ENCODE measurements around the gene UROC1. TPM values are rescaled to one million over a fixed set of nuclear protein-coding genes. Genes with fewer than 3 reads are reported as not detected.

The UROC1 gene
- total and polyA plus RNA-seq, 4 experiments from 2014 or later = not detected

GRCh38 chr3:126550488-126551051, 33.0 kb upstream of the UROC1 start:
- intact Hi-C loops (cut with micrococcal nuclease) = no loop called here
- H3K27ac Mint-ChIP-seq = no peak overlapping the region
- no peaks in the 10 kb centered on the region for H3K36me3 Mint-ChIP-seq
- H3K9me3 ChIP-seq (ENCODE audit: control insufficient read depth in 1 of 2, low read length in 2 of 2) = no peaks in the 10 kb centered on the region
- no peak overlapping the region for H3K4me3 Mint-ChIP-seq
- DNase-seq = no peak
- peaks cover 0 to 4% of the 10 kb centered on the region in 2 donors for H3K27me3 Mint-ChIP-seq
- no peaks in the 10 kb centered on the region for H3K4me1 Mint-ChIP-seq
- H3K27me3 ChIP-seq (ENCODE audit: insufficient read depth, low read length) = no peaks in the 10 kb centered on the region
- H3K27ac ChIP-seq (ENCODE audit: low read depth, low read length) = no peak overlapping the region
- ChIA-PET CTCF (ENCODE audit: partially characterized antibody) (interaction anchor here (0.8 kb wide), 1 partner anchor 28 kb away, joined by 3 read pairs; no protein-coding TSS in a partner anchor), POLR2A (ENCODE audit: partially characterized antibody) (no interaction called here)
- no peaks in the 10 kb centered on the region for H3K9me3 Mint-ChIP-seq
- no peaks in the 10 kb centered on the region for H3K36me3 ChIP-seq (ENCODE audit: insufficient read depth, low read length)
- H3K4me3 ChIP-seq (ENCODE audit: low read length in 2 of 2) = no peak overlapping the region
- no peaks in the 10 kb centered on the region for H3K4me1 ChIP-seq (ENCODE audit: insufficient read depth, low read length)

DNA sequence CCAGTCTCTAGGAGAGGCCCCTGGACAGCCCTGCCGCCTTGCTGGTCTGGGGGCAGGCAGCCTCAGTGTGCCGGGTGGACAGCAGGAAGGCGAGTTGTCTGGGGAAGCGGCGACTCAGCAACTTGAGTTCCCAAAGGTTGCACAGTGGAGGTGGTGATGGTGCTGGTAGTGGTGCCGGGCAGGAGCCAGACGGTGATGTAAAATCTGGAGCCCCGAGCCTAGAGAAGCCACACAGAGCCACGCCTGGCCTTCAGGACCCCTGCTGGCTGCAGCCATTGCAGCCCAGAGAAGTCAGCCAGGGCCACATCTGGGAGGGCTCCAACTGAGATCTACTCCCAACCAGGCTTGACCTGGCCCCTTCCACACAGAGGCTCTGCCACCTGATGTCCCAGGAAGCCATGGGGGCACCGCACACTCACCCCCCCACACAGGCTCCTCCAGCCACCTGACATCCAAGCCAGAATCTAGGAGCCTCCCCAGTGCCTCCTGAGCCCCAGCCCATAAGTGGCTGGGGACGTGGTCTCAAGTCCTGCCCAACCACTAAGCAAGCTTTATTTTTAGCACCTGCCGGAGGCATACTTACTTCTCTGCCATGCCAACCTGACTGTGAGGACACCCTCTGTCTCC, 32.4 kb upstream of the UROC1 start:
- POLR2A ChIA-PET (ENCODE audit: partially characterized antibody) = no interaction called here
- no peak overlapping the region for H3K4me3 ChIP-seq (ENCODE audit: low read length in 2 of 2)
- Mint-ChIP-seq H3K4me3 (no peak overlapping the region), H3K4me1 (no peaks in the 10 kb centered on the region), H3K27me3 (peaks cover 0 to 4% of the 10 kb centered on the region in 2 donors), H3K9me3 (no peaks in the 10 kb centered on the region), H3K27ac (no peak overlapping the region), H3K36me3 (no peaks in the 10 kb centered on the region)
- H3K27ac ChIP-seq (ENCODE audit: low read depth, low read length) = no peak overlapping the region
- intact Hi-C loops (cut with micrococcal nuclease) = no loop called here
- H3K4me1 ChIP-seq (ENCODE audit: insufficient read depth, low read length) = no peaks in the 10 kb centered on the region
- H3K36me3 ChIP-seq (ENCODE audit: insufficient read depth, low read length) = no peaks in the 10 kb centered on the region
- DNase-seq = no peak
- no peaks in the 10 kb centered on the region for H3K27me3 ChIP-seq (ENCODE audit: insufficient read depth, low read length)
- no peaks in the 10 kb centered on the region for H3K9me3 ChIP-seq (ENCODE audit: control insufficient read depth in 1 of 2, low read length in 2 of 2)
- CTCF ChIA-PET (ENCODE audit: partially characterized antibody) = interaction anchor here (0.8 kb wide), 1 partner anchor 27 kb away, joined by 3 read pairs; no protein-coding TSS in a partner anchor

- no peak for DNase-seq
- POLR2A ChIA-PET (ENCODE audit: partially characterized antibody) = no interaction called here
- Mint-ChIP-seq H3K4me1 (no peaks in the 10 kb centered on the region), H3K36me3 (no peaks in the 10 kb centered on the region), H3K9me3 (no peaks in the 10 kb centered on the region), H3K27me3 (peaks cover 0 to 4% of the 10 kb centered on the region in 2 donors), H3K27ac (no peak overlapping the region), H3K4me3 (no peak overlapping the region)
- CTCF ChIA-PET (ENCODE audit: partially characterized antibody) = no interaction called here
- intact Hi-C loops (cut with micrococcal nuclease) = no loop called here
- no peaks in the 10 kb centered on the region for H3K27me3 ChIP-seq (ENCODE audit: insufficient read depth, low read length)
- no peaks in the 10 kb centered on the region for H3K36me3 ChIP-seq (ENCODE audit: insufficient read depth, low read length)
- no peak overlapping the region for H3K27ac ChIP-seq (ENCODE audit: low read depth, low read length)
- no peaks in the 10 kb centered on the region for H3K9me3 ChIP-seq (ENCODE audit: control insufficient read depth in 1 of 2, low read length in 2 of 2)
- no peak overlapping the region for H3K4me3 ChIP-seq (ENCODE audit: low read length in 2 of 2)
- H3K4me1 ChIP-seq (ENCODE audit: insufficient read depth, low read length) = no peaks in the 10 kb centered on the region
These were observed 31.2 kb upstream of the UROC1 start for GRCh38 chr3:126548556-126549466.

- Mint-ChIP-seq H3K27ac (no peak overlapping the region), H3K4me3 (no peak overlapping the region), H3K4me1 (no peaks in the 10 kb centered on the region), H3K27me3 (peaks cover 0 to 4% of the 10 kb centered on the region in 2 donors), H3K36me3 (no peaks in the 10 kb centered on the region), H3K9me3 (no peaks in the 10 kb centered on the region)
- no peak overlapping the region for H3K27ac ChIP-seq (ENCODE audit: low read depth, low read length)
- DNase-seq = no peak
- no peaks in the 10 kb centered on the region for H3K27me3 ChIP-seq (ENCODE audit: insufficient read depth, low read length)
- H3K9me3 ChIP-seq (ENCODE audit: control insufficient read depth in 1 of 2, low read length in 2 of 2) = no peaks in the 10 kb centered on the region
- ChIA-PET POLR2A (ENCODE audit: partially characterized antibody) (no interaction called here), CTCF (ENCODE audit: partially characterized antibody) (no interaction called here)
- H3K4me3 ChIP-seq (ENCODE audit: low read length in 2 of 2) = no peak overlapping the region
- H3K4me1 ChIP-seq (ENCODE audit: insufficient read depth, low read length) = no peaks in the 10 kb centered on the region
- no peaks in the 10 kb centered on the region for H3K36me3 ChIP-seq (ENCODE audit: insufficient read depth, low read length)
- intact Hi-C loops (cut with micrococcal nuclease) = no loop called here
These were observed 30.1 kb upstream of the UROC1 start for GRCh38 chr3:126547721-126548120.

- no peaks in the 10 kb centered on the region for H3K36me3 ChIP-seq (ENCODE audit: insufficient read depth, low read length)
- H3K27me3 ChIP-seq (ENCODE audit: insufficient read depth, low read length) = no peaks in the 10 kb centered on the region
- no peaks in the 10 kb centered on the region for H3K4me1 Mint-ChIP-seq
- H3K27me3 Mint-ChIP-seq = peaks cover 0 to 4% of the 10 kb centered on the region in 2 donors
- ChIA-PET POLR2A (ENCODE audit: partially characterized antibody) (no interaction called here), CTCF (ENCODE audit: partially characterized antibody) (no interaction called here)
- H3K4me3 Mint-ChIP-seq = no peak overlapping the region
- no peak overlapping the region for H3K27ac ChIP-seq (ENCODE audit: low read depth, low read length)
- intact Hi-C loops (cut with micrococcal nuclease) = no loop called here
- H3K36me3 Mint-ChIP-seq = no peaks in the 10 kb centered on the region
- H3K4me1 ChIP-seq (ENCODE audit: insufficient read depth, low read length) = no peaks in the 10 kb centered on the region
- no peaks in the 10 kb centered on the region for H3K9me3 ChIP-seq (ENCODE audit: control insufficient read depth in 1 of 2, low read length in 2 of 2)
- H3K9me3 Mint-ChIP-seq = no peaks in the 10 kb centered on the region
- DNase-seq = no peak
- H3K27ac Mint-ChIP-seq = no peak overlapping the region
- no peak overlapping the region for H3K4me3 ChIP-seq (ENCODE audit: low read length in 2 of 2)
These were observed 29.1 kb upstream of the UROC1 start for GRCh38 chr3:126546549-126547239.

- CTCF ChIA-PET (ENCODE audit: partially characterized antibody) = no interaction called here
- intact Hi-C loops (cut with micrococcal nuclease) = no loop called here
- H3K27ac Mint-ChIP-seq = no peak overlapping the region
- H3K27me3 Mint-ChIP-seq = peaks cover 0 to 5% of the 10 kb centered on the region in 2 donors
- Histone ChIP-seq H3K4me3 (ENCODE audit: low read length in 2 of 2) (no peak overlapping the region), H3K9me3 (ENCODE audit: control insufficient read depth in 1 of 2, low read length in 2 of 2) (no peaks in the 10 kb centered on the region), H3K27ac (ENCODE audit: low read depth, low read length) (no peak overlapping the region), H3K27me3 (ENCODE audit: insufficient read depth, low read length) (no peaks in the 10 kb centered on the region), H3K4me1 (ENCODE audit: insufficient read depth, low read length) (no peaks in the 10 kb centered on the region), H3K36me3 (ENCODE audit: insufficient read depth, low read length) (no peaks in the 10 kb centered on the region)
- no peak for DNase-seq
- POLR2A ChIA-PET (ENCODE audit: partially characterized antibody) = no interaction called here
- no peaks in the 10 kb centered on the region for H3K4me1 Mint-ChIP-seq
- no peaks in the 10 kb centered on the region for H3K36me3 Mint-ChIP-seq
- H3K4me3 Mint-ChIP-seq = no peak overlapping the region
- no peaks in the 10 kb centered on the region for H3K9me3 Mint-ChIP-seq
These were observed 28.4 kb upstream of the UROC1 start for GRCh38 chr3:126546013-126546412.

DNA sequence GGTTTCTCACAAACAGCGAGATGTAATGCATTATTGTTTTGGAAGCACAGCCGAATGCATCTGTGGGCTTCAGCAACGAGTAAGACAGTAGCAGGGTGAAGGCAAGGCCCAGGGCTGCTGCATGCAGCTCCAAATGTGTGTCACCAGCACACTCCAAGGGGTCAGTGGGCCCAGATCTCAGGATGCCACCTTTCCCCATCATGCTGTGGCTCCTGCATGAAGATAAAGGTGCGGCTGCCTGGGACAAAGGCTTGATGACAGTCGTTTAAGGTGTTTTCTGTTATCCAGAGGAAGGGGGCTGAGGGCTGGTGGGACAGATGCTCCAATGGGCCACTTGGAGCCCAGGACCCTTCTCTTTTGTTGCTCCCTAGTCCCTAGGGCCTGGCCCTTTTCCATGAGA, 28.0 kb upstream of the UROC1 start:
- H3K9me3 Mint-ChIP-seq = no peaks in the 10 kb centered on the region
- H3K4me1 Mint-ChIP-seq = no peaks in the 10 kb centered on the region
- H3K36me3 Mint-ChIP-seq = no peaks in the 10 kb centered on the region
- Histone ChIP-seq H3K4me3 (ENCODE audit: low read length in 2 of 2) (no peak overlapping the region), H3K27me3 (ENCODE audit: insufficient read depth, low read length) (no peaks in the 10 kb centered on the region), H3K4me1 (ENCODE audit: insufficient read depth, low read length) (no peaks in the 10 kb centered on the region), H3K36me3 (ENCODE audit: insufficient read depth, low read length) (no peaks in the 10 kb centered on the region), H3K27ac (ENCODE audit: low read depth, low read length) (no peak overlapping the region), H3K9me3 (ENCODE audit: control insufficient read depth in 1 of 2, low read length in 2 of 2) (no peaks in the 10 kb centered on the region)
- ChIA-PET CTCF (ENCODE audit: partially characterized antibody) (no interaction called here), POLR2A (ENCODE audit: partially characterized antibody) (no interaction called here)
- peaks cover 0 to 4% of the 10 kb centered on the region in 2 donors for H3K27me3 Mint-ChIP-seq
- no peak for DNase-seq
- intact Hi-C loops (cut with micrococcal nuclease) = no loop called here
- no peak overlapping the region for H3K27ac Mint-ChIP-seq
- H3K4me3 Mint-ChIP-seq = no peak overlapping the region

Data from CD4-positive, alpha-beta memory T cell (primary cell).